ENCODE data around the gene TRAF2.
"Not testable (repeated sequence)": the region's sequence is repeated elsewhere in the genome, so short reads cannot be mapped to it uniquely, and the experiment has no call there.

TRAF2 gene, protein sequence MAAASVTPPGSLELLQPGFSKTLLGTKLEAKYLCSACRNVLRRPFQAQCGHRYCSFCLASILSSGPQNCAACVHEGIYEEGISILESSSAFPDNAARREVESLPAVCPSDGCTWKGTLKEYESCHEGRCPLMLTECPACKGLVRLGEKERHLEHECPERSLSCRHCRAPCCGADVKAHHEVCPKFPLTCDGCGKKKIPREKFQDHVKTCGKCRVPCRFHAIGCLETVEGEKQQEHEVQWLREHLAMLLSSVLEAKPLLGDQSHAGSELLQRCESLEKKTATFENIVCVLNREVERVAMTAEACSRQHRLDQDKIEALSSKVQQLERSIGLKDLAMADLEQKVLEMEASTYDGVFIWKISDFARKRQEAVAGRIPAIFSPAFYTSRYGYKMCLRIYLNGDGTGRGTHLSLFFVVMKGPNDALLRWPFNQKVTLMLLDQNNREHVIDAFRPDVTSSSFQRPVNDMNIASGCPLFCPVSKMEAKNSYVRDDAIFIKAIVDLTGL

DNA sequence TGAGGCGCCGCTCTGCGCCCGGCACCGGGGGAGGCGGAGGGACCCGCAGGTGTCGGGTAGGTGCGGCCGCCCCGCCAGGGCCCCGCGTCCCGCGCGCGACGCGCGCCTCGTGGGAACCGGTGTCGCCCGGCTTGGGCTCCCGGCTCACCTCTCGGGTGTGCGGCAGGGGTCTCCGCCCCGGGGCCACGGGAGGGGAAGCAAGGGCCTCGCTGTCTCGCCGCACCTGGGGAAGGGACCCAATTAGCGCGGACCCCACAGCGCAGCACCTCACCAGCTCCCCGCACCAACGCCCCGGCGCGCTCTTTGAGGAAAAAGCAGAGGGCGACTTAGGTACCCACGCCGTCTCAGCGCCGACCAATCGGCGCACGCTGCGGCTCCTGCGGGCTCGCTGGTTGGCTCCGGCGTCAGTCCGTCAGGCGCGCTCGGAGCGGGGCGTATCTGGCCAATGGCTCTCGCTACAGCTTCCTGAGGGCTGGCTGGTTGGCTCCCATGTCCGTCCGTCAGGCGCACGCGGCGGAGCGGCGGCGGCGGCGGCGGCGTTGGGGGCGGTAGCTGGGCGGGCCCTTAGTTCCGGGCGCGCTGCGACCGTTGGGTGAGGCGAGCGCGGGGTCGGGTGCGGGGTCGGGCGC lies at the start of gene TRAF2:
TSS of gene TRAF2 (plus strand) at position 567 of the 629 bp plus-strand sequence. CDS start 12,225 bp downstream, outside the sequence.
- DNase-seq, result peak; percentile 92

DNA sequence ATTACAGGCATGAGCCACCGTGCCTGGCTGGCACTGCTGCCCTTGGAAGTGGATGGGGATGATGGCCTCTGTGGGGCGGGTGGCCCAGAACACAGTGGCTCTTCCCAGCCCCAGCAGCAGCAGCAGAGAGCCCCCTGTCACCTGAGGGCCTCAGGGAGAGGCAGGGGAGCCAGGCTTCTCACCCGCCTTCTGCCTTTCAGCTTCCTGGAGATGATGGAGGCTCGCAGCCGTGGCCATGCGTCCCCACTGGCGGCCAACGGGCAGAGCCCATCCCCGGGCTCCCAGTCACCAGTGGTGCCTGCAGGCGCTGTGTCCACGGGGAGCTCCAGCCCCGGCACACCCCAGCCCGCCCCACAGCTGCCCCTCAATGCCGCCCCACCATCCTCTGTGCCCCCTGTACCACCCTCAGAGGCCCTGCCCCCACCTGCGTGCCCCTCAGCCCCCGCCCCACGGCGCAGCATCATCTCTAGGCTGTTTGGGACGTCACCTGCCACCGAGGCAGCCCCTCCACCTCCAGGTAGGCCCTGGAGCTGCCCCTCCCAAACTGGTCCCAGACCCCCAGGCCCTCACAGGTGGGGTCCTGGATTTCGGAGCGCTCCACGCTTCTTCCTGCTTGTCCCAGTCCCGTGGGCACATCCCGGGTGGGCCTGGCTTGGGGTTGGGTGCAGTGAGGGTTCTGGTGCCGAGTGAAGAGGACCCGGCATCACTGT lies 49.0 kb upstream of the TRAF2 start:
- DNase-seq, result no peak

DNA sequence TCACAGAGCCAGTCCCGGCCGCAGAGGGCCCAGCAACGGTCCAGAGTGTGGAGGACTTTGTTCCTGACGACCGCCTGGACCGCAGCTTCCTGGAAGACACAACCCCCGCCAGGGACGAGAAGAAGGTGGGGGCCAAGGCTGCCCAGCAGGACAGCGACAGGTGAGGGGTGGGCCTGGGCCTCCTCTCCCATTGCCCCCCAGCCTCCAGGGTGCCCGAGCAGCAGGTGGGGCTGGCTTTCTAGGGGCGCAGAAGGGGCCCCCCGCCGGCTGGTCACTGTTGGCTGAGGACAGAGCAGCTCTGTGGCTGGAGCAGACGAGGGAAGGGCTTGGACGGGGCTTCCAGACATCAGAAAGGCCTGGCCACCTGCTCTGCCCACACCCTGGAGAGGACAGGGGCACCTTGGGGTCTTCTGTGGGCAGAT lies 48.4 kb upstream of the TRAF2 start:
- DNase-seq, result not testable (repeated sequence)

GRCh38 chr9:136838314-136839228 lies 47.7 kb upstream of the TRAF2 start:
- DNase-seq, result no peak

DNA sequence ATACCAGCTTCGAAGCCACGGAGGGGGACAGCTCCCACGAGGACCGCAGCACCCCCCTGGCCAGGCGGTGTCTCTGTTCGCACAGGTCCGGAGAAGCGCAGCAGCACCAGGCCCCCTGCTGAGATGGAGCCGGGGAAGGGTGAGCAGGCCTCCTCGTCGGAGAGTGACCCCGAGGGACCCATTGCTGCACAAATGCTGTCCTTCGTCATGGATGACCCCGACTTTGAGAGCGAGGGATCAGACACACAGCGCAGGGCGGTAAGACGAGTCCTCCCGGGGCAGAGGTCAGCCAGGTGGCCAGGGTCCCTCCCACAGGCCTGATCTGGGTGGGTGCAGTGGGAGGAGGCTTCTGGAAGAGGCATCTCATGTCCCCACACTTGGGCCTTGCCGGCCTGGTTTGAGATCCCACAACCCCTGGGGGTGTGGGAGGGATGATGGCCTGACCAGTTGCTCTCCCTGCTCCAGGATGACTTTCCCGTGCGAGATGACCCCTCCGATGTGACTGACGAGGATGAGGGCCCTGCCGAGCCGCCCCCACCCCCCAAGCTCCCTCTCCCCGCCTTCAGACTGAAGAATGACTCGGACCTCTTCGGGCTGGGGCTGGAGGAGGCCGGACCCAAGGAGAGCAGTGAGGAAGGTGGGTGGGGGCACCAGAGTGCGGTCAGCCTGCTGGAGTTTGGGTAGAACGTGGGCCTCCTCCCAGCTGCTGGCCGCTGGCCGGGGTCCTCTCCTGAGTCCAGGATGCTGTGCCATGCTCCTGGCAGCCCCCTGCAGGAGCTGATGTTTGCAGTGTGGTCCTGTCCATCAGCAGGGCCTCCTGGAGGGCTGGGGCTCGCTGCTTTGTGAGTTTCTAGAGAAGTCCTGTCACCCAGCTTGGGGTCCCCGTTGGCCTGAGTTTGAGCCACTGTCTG lies 46.8 kb upstream of the TRAF2 start:
- no peak for DNase-seq

GRCh38 chr9:136840140-136840876 lies 46.0 kb upstream of the TRAF2 start:
- no peak for DNase-seq

- DNase-seq, result no peak
Measured at GRCh38 chr9:136840877-136841645, 45.3 kb upstream of the TRAF2 start.

GRCh38 chr9:136841646-136842379 lies 44.5 kb upstream of the TRAF2 start:
- not testable (repeated sequence) for DNase-seq

GRCh38 chr9:136842380-136842948 lies 43.9 kb upstream of the TRAF2 start, which contains the start of gene AJM1:
Gene AJM1, plus strand, starts transcription at chr9:136842478. Its CDS starts 1,937 bp downstream, at chr9:136844415.
- DNase-seq, result peak; percentile 68

DNA sequence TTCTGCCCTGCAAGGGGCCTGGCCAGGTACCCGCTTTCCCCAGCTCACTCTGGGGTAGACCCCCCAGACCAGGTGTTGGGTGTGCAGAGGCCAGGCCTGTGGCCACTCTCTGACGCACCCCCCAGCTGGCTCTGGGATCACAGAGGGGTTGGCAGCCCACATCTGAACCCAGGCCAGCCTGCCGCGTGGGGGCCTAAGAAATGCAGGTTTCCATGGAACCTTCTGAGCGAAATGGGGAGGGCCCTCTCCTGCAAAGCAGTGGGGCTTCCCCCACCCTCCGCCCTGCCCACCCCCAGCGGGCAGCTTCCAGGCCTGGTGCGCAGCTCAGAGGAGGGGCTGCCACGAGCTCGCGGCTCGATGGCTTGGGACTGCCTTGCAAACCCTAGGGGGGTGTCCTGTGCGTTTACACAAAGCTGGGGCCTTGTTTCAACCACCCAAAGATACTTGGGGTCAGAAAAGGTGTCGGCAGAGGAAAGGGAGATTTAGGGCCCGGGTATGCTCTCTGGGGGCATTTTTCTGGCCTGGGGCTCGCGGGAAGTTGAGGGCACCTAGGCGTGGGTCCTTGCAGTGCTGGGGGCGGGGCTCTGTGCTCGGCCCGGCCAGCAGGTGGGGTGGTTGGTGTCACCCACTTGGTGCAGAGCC lies 43.0 kb upstream of the TRAF2 start:
- not testable (repeated sequence) for DNase-seq

DNA sequence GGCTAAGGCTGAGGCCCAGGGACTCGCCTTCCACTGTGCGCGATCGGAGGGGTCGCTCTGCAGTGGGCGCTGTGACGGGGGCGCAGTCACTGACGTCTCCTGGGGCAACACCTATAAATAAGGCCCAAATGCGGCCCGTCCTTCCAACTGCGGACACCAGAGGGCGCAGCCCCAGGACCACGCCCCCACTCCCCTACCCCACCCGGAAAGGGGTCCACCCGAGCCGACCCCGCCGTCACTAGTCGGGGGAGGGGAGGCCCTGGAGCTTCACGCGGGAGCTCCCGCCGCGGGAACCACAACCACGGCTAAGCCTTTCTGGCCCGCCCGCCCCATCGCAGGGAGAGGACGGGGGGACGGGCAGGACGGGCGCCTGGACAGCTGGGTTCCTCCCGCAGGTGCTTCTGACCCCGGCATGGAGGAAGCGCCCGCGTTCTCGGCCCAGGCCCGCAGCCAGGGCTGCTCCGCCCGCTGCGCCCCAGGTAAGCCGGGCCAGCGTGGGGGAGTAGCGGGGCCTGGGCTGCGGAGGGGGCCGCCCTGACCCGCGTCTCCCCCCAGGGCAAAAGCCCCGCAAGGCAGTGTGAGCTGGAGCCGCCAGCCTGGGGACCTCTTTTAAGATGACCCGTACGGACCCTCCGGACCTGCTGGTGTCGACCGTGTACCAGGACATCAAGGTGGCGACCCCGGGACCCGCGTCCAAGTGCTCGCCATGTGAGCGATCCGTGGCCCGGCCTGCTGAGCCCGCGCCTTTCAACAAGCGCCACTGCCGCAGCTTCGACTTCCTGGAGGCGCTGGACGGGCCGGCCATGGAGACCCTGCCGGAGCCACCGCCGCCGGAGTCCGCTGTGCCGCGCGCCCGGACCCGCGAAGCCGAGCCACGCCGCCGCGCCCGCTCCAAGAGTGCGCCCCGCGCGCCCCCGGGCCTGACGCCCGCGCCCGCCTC lies 42.2 kb upstream of the TRAF2 start:
- not testable (repeated sequence) for DNase-seq

GRCh38 chr9:136844761-136845464 lies 41.4 kb upstream of the TRAF2 start:
- DNase-seq, result no peak

DNA sequence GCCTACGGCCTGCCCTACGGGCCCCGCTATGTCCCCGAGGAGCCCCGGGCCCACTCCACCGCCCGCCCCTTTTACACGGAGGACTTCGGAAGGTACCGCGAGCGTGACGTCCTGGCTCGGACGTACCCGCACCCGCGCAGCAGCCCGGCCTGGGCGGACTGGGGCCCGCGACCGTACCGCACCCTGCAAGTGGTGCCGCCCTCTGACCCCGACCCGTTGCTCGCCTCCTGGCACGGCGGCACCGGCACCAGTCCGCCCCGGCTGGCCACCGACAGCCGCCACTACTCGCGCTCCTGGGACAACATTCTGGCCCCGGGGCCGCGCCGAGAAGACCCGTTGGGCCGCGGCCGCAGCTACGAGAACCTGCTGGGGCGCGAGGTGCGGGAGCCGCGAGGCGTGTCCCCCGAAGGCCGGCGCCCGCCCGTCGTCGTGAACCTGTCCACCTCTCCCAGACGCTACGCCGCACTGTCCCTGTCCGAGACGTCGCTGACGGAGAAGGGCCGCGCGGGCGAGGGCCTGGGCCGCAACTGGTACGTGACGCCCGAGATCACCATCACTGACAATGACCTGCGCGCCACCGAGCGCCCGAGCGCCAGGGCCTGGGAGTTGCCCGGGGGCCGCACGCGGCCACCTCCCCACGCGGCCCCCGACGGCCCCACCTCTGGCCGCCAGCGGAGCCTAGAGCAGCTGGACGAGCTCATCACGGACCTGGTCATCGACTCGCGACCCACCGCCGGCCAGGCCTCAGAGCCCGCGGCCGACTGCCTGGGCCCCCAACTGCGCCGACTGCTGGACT lies 40.7 kb upstream of the TRAF2 start:
- DNase-seq, result no peak

DNA sequence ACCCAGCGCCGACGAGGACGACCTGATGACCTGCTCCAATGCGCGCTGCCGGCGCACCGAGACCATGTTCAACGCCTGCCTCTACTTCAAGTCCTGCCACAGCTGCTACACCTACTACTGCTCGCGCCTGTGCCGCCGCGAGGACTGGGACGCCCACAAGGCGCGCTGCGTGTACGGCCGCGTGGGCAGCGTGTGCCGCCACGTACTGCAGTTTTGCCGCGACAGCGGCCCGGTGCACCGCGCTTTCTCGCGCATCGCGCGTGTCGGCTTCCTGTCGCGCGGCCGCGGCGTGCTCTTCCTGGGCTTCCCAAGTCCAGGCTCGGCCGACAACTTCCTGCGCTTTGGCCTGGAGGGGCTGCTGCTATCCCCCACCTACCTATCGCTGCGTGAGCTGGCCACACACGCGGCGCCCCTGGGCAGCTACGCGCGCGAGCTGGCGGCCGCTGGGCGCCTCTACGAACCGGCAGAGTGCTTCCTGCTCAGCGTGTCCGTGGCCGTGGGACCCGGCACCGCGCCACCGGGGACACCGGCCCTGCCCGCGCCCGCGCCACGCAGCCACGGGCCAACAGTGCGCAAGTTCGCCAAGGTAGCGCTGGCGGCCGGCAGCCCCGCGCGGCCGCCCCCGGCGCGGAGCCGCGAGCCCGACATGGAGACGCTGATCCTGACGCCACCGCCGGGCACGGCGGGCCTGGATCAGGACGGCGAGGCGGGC lies 39.8 kb upstream of the TRAF2 start:
- DNase-seq, result no peak

Measured in NCI-H1048 (cell line).